SK-N-SH (cell line): Measurements from ENCODE around the gene KRTAP10-7.

ENCODE experiments used
- EP300 ChIP-seq, 2 experiments: IDR thresholded peaks; 2 replicates each; pipeline versions ENCODE4 v1.4.0 to v1.6.1; 2012; ENCODE audit warnings: borderline replicate concordance in 1 of 2, low read depth in 1 of 2, low read length in 1 of 2
- RXRA ChIP-seq: IDR thresholded peaks from 2 replicates; pipeline ENCODE4 v1.4.0; 2012; ENCODE audit warnings: low read depth, mild to moderate bottlenecking, borderline replicate concordance
- SIN3A ChIP-seq: IDR thresholded peaks from 2 replicates; pipeline ENCODE4 v1.6.1; 2012; ENCODE audit warnings: low read depth, mild to moderate bottlenecking, low read length, moderate library complexity, borderline replicate concordance
- TF ChIP-seq, protein P1 (sequence below): fragments of 200-600 bp; sonication (generic); IDR thresholded peaks from 2 replicates; pipeline ENCODE4 v1.6.1; 2017; ENCODE audit warnings: antibody characterized with exemption, mild to moderate bottlenecking, moderate library complexity

DNA sequence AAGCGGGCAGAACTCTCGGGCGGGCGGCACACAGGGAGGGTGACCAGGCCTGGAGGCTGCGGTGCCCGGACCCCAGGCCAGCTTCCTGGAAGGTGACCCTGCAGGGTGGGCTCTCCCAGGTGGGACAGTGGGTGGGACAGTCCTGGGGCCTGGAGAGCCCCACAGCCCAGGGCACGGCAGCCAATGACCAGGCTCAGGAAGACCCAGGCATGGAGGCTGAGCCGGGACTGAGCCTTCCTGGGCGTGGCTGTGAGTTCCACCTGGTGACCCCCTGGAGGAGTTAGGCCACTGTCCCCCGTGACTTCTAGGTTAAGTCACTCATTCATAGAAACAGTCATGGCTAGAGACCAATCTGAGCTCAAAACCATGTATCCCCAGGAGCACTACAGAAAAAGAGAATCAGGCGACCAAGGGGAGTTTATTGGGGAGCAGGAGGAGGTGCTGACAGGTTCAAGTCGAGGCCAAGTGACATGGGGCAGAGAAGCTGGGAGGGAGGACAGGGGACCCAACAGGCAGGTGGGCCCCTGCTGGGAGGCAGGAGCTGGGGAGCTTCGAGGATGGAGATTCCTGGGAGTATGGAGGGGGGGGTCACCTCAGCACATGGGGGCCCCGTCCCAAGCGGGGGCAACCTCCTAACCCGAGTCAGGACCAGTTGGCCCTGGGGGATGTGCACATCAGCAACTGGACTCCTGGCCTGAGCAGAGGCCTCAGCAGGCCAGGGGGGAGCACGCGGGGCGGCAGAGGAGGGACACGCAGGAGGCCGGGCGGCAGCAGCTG is 21.2 kb upstream of the KRTAP10-7 start:
- TF ChIP-seq RXRA (no peak), SIN3A (no peak), EP300 (IDR thresholded peaks at IDR 0.05; ENCODE audit: borderline replicate concordance in 1 of 2, low read depth in 1 of 2, low read length in 1 of 2) (no peak)
- TF ChIP-seq, protein P1, sequence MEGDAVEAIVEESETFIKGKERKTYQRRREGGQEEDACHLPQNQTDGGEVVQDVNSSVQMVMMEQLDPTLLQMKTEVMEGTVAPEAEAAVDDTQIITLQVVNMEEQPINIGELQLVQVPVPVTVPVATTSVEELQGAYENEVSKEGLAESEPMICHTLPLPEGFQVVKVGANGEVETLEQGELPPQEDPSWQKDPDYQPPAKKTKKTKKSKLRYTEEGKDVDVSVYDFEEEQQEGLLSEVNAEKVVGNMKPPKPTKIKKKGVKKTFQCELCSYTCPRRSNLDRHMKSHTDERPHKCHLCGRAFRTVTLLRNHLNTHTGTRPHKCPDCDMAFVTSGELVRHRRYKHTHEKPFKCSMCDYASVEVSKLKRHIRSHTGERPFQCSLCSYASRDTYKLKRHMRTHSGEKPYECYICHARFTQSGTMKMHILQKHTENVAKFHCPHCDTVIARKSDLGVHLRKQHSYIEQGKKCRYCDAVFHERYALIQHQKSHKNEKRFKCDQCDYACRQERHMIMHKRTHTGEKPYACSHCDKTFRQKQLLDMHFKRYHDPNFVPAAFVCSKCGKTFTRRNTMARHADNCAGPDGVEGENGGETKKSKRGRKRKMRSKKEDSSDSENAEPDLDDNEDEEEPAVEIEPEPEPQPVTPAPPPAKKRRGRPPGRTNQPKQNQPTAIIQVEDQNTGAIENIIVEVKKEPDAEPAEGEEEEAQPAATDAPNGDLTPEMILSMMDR: no peak
